T-helper 22 cell (primary cell): ENCODE measurements around the gene ELFN2.
"Not testable (repeated sequence)": the region's sequence is repeated elsewhere in the genome, so short reads cannot be mapped to it uniquely, and the experiment has no call there.

Experiments used
- DNase-seq: peaks from one replicate; pipeline ENCODE4 v3.0.0-alpha.2; 2020; ENCODE audit warnings: low read depth

The ELFN2 gene, protein sequence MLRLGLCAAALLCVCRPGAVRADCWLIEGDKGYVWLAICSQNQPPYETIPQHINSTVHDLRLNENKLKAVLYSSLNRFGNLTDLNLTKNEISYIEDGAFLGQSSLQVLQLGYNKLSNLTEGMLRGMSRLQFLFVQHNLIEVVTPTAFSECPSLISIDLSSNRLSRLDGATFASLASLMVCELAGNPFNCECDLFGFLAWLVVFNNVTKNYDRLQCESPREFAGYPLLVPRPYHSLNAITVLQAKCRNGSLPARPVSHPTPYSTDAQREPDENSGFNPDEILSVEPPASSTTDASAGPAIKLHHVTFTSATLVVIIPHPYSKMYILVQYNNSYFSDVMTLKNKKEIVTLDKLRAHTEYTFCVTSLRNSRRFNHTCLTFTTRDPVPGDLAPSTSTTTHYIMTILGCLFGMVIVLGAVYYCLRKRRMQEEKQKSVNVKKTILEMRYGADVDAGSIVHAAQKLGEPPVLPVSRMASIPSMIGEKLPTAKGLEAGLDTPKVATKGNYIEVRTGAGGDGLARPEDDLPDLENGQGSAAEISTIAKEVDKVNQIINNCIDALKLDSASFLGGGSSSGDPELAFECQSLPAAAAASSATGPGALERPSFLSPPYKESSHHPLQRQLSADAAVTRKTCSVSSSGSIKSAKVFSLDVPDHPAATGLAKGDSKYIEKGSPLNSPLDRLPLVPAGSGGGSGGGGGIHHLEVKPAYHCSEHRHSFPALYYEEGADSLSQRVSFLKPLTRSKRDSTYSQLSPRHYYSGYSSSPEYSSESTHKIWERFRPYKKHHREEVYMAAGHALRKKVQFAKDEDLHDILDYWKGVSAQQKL

DNA sequence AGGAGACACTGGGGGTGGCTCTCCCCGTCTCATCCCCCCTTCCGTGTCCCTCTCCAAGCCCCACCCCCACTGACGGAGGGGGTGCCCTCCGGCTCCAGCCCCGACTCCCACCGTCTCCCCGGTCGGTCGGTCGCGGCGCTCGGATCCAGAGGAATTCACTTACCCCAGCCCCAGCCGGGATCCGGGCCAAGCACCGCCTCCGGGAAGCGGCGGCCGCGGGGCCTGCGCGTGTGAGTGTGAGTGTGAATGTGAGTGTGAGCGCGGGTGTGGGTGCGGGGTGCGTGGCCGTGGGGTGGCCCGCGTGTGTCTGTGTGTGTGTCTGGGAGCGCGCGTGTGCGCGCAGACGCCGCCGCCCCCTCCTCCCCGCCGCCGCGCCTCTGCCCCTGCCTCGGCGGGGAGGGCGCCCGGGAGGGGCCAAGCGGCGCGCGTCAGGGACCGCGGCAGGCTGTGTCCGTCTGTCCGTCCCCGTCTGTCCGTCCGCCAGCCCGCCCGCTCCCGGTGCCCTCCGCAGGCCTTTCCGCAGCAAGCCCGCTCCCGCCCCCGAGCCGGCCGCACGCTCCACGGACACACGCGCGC, at the start of gene ELFN2:
Gene ELFN2, minus strand, starts transcription at position 345 of the 576 bp plus-strand sequence. CDS start 51,945 bp downstream, outside the sequence.
- DNase-seq: no peak

DNA sequence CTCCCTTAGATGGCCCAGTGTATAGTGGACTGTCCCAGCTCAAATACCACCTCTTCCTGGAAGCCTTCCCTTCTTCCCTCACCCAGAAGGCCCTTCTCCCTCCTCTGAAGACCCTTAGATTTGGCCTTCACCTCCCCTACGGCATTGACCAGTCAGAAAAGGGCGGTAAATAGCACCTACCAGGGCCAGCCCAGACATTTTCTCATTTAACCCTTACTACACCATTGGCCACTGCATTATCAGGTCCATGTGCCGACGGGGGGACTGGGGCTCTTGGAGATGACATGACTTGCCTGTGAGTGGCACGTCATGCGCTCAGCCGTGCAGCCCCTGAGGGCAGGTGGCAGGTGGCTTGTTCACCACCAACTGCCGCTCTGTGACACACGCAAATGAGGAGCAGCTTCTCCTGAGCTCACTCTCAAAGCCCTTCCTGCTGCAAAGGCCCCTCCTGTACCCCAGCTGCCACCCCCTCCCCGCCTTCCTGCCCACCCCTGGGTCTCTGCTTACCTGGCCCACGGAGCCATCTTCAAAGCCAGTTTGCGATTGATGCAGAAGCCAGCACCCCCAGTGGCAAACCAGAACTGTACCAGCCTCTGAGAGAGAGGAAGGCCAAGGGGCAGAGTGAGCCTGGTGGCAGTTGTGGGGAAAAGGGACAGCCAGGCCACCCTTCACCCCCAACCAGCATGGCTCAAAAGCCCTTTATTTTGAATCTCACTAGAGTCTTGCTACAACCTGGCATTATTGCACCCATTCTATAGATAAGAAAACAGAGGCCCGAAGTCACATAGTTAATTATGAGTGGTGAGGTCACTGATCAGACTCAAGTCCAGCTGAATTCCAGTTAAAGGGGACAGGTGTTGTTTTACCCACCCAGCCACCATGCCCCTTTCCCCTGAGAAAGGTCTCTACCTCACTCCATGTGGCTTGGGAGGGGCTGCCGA, 49.4 kb upstream of the ELFN2 start:
- no peak for DNase-seq

GRCh38 chr22:37474447-37475090, 47.3 kb upstream of the ELFN2 start:
- no peak for DNase-seq

DNA sequence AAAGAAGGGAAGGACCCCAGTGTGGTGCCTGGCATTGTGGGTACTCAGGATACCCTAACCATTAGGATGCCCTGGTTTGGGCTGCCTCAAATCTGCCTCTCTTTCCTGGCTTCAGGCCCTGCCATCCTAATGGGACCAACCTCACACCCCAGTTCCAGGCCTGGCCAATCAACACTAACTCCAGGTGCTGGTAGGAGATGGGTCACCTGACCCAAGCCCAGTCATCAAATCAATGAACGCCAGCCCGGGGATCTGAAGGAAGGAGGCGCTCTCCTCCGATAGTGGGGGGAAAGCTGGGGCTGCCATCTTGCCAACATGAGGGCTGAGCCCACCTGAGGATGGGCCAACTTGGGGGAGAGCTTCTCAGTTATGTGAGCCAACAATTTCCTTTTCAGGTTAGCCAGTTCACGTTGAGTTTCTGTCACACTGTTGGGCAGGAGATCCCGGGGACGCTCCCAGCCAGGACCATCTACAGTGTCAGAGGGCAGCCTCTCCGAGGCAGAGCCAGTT, 46.2 kb upstream of the ELFN2 start:
- no peak for DNase-seq

GRCh38 chr22:37472418-37473006, 45.2 kb upstream of the ELFN2 start:
- no peak for DNase-seq

DNA sequence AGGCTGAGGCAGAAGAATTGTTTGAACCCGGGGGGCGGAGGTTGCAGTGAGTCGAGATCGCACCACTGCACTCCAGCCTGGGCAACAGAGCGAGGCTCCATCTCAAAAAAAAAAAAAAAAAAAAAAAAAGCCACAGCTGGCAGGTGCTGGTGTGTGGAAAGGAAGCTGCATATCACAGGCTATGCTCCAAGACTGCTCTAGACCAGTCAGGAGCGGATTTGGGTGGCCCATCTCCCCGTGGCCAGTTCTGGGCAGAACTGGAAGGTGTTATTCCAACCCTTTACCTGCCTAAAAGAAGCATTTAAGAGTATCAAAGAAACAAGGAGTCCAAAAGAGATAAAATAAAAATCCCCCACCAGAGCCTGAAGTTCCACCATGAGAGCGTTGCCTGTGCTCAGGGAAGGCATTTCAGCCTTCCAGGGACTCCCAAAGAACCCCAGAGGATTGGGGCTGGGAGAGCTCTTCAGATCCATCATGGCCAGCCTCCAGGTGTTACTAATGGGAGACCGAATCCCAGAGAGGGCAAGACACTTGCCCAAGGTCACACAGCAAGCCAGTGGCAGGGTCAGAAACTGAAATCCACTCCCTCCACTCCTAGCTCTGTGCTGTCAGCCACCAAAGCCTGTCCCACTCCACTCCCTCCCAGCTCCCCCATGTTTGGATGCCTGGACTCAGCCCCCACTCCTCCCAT, 44.6 kb upstream of the ELFN2 start:
- no peak for DNase-seq

DNA sequence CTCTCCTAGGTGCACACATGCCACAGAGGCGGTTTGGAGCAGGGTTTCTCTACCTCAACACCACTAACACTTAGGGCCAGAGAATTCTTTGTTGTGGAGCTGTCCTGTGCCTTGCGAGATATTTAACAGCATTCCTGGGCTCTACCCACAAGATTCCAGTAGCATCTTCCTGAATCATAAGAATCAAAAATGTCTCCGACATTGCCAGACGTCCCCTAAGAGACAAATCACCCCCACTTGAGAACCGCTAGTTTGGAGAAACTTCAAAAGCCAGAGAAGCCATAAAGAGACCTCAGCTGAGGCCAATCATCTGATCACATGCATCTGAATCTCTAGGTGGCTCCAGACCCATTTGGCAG, 42.8 kb upstream of the ELFN2 start:
- no peak for DNase-seq

DNA sequence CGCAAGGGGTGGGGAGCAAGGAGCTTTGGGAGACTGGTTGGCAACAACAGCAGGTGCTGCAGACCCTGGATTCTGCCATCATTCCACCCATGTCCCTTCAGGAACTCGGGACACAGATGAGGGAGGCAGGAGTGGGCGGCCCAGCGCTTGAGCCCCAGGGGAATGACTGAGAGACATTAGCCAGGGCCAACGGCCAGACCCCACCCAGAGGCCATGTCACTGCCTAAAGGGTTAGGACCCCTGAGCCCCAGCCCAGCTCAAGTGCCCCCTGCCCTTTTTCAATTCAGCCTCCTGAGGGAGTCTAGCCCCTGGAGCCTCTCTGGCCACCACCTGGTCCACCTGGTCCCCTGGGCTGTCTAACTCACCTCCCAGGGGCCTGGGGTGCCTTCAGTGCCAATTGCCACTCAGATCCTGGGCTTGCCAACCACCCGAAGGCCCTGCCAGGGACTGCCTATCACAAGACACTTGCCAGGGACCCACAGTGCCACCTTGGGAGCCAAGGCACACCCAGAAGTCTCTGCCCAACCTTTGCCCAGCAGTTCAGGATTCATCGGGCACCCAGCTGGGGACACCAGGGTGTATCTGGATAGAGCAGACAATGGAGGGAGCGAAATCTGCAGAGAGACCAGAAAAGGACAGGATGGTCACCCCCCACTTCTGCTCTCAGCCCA, 42.3 kb upstream of the ELFN2 start:
- DNase-seq: no peak

DNA sequence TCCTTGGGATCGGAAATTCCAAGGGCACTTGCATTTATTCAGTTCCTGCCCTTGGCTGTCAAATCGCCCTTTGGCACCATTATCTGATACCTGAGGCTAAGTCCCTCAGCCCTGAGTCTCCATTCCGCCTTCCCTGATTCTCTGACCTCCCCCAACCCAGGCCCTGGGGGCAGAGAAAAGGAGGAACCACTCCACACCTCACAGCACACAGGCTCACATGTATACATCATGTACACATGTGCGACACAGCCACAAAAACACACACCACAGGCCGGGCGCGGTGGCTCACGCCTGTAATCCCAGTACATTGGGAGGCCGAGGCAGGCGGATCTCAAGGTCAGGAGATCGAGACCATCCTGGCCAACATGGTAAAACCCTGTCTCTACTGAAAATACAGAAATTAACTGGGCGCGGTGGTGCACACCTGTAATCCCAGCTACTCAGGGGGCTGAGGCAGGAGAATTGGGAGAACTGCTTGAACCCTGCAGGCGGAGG, 41.0 kb upstream of the ELFN2 start:
- not testable (repeated sequence) for DNase-seq

GRCh38 chr22:37467391-37467955, 40.2 kb upstream of the ELFN2 start:
- DNase-seq: no peak

DNA sequence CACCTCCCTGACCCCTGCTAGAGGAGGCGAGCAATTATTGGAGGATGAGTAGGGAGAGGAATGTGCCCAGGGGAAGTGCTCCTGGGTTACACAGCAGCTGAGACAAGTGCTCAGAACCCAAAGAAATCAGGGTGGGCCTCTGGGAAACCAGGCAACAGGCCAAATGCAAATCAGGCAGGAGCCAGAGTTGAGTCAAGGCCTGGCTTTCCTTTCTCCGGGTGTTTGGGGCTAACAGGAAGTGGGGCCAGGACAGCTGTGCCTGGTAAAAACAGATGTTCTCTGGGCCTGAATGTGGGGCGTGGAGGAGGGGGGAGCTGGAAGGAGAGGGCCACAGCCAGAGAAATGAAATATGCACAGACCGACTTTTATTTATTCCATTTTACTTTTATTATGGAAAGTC, 36.9 kb upstream of the ELFN2 start:
- no peak for DNase-seq

DNA sequence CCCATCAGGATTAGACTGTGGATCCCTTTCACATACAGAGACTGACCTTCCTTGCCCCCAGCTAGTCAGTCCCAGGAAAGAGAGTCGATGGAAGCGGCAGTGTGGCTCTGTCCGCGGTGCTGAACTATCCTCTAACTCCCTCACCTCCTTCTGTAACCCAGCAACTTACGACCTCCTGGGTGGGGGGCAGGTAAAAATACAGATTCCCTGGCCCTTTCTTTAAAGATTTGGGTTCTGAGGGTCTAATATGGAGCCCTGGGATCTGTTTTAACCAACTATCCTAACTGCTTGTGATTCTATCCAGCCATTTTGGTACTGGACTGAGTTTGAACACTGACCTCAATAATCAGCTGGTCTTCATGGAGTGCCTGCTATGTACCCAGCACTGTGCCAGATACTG, 35.7 kb upstream of the ELFN2 start:
- no peak for DNase-seq

DNA sequence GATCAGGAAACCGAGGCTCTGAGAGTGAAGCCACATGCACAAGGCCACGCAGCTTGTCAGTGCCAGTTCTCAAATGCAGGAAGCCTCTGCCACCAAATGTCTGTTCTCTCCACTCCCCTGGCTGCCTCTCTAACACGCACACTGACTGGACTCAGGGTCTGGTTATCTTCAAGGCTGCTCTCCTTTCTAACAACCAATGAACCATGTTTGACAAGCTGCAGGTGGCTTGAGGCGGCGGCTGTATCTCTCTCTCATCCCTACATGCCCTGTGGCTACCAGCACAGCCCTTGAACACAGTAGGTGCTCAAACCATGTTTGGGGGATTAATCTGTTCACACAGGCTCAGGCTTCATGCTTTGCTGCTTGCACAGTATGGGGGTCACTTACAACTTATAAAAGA, 35.2 kb upstream of the ELFN2 start:
- DNase-seq: no peak

DNA sequence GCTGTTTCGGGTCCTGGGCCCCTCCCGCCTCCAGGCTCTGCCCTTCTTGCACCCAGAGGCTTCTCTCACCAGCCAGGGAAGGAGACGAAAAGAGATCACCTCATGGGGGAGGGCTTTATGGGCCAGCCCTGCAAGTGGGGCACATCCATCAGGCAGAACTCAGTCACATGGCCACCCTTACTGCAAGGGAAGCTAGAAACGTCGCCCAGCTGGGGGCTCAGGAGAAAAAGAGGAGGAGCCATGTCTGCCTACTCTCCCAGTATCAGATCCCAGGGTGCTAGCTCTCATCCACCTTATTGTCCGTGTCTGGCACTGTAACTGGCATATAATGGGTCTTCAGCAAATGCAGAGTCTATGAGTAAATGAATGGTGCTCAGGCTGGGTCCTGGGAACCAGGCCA, 34.7 kb upstream of the ELFN2 start:
- no peak for DNase-seq

- no peak for DNase-seq
Observed at GRCh38 chr22:37460684-37461083, 33.4 kb upstream of the ELFN2 start.

GRCh38 chr22:37459206-37459605, 31.9 kb upstream of the ELFN2 start:
- DNase-seq: no peak

GRCh38 chr22:37457093-37457893, 30.0 kb upstream of the ELFN2 start:
- peak; percentile 39 for DNase-seq

DNA sequence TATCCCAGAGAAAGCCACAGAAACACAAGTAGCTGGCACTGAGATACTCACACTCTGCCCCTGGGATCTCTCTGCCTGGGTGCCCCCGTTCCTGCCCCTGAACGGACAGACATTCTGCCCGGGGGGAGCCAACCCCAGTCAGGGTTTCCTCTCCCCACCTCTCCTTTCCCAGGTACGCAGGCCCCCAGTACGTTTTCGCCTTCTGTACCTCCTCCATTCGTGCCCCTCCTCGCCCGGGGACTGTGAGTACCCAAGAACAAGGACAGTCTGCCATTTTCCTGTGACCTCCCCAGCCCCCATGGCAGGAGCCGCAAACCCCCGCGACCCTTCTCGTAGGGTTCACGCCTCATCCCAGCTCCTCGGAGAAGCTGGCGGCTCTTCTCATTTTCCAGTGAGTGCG, 29.1 kb upstream of the ELFN2 start:
- DNase-seq: no peak
